GM03348 (cell line): ENCODE measurements around the gene HOXC6.

Source experiments
- DNase-seq: peaks from one replicate; pipeline ENCODE4 v3.0.0; 2012; ENCODE audit warnings: low spot score

HOXC6 gene

GRCh38 chr12:54002915-54003389, 25.3 kb upstream of the HOXC6 start:
- DNase-seq: no peak

GRCh38 chr12:54003625-54004024, 24.6 kb upstream of the HOXC6 start:
- no peak for DNase-seq

GRCh38 chr12:54004063-54004840, 24.0 kb upstream of the HOXC6 start:
- no peak for DNase-seq

DNA sequence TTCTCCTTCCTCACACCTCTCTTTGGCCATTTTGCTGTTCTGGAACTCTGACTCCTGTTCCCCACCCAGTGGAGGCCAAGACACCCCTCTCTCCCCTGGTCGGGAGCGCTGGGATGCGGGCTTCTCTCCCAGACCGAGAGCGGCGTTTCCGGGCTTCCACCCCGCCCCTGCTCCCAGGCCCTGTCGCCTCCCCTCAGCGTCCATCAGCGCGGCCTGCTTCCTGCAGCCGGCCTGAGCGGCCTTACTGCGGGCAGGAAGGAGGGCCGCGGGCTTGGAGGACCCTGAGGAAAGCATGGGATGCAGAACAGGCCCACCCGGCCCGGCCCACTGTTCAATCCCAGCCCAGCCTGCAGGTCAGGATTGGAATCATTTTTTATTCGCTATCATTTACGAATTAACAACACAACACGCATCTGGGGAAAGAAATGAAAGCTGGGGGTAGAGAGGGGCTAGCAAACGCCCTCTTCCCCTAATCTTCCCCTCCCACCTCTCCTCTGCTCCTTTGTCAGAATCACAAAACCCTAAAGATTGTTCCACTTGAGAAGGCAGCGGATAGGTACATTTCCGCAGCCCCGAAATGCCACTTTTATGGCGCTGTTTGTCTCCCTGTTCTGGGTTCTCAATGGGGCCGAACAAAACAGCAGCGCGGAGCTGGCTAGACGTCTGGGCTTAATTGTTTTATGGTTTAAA, 23.3 kb upstream of the HOXC6 start:
- DNase-seq: peak; percentile 71

GRCh38 chr12:54005531-54005852, 22.7 kb upstream of the HOXC6 start:
- DNase-seq: no peak

GRCh38 chr12:54005853-54006558, 22.2 kb upstream of the HOXC6 start:
- DNase-seq: peak; percentile 84

DNA sequence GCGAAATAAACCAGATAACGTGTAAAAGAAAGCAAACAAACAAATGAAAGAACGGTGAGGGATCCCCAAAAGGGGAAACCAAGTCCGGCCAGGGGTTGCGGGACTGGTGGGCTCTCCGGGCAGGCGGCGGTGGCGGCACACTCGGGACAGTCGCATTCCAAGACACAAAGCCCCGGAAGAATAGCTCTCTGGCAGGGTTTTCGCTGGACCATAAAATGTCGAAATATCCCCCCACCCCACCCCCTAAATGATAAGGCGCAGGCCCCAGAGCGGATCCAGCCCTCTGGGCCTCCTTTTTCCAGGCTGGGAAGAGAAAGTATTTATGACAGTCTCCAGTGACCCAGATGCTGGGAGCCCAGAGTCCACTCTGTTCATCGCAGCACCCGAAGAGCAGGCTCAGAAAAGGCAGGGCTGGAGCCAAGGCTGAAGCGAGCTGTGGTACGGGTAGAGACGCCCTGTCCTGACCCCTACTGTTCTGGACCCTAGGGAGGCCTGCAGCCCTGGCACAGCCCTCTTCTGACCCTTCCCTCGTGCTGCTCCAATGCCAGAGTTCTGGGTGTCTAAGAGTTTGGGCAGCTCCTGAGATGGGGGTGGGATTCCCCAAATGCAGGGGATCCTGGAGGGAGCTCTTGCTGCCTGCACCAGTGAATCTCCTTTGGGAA, 21.6 kb upstream of the HOXC6 start:
- DNase-seq: no peak

DNA sequence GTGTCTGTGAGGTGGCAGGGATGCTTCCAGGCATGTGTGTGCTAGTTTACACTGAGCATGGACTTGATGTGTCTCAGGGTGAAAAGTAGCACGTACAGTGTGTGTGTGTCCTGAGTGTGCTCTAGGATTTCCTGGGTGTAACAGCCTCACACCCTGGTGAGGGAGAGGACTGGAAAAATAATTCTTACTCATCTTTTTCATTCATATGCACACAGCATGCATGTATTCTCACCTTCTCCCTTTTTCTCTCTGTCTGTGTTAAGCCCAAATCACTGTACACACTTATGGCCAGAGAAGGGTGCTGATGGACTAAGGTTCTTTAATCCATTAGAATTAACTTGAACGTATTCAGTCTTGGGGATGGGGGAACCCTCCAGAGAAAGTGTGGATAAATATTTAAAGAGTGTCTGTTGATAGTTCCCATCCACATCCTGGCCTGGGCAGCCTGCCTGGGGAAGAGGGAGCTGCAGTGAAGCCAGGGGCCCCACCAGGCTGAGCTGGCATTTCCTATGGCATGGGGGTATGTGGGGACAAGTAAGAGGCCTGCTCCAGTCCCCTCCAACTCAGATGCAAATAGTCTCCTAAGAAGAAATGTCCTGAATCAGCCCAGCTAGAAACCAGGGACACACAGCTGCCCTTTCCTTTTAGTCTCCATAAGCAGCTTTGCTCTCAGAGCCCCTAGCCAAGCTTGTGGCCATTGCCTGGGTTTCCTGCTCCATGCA, 20.5 kb upstream of the HOXC6 start:
- DNase-seq: no peak

DNA sequence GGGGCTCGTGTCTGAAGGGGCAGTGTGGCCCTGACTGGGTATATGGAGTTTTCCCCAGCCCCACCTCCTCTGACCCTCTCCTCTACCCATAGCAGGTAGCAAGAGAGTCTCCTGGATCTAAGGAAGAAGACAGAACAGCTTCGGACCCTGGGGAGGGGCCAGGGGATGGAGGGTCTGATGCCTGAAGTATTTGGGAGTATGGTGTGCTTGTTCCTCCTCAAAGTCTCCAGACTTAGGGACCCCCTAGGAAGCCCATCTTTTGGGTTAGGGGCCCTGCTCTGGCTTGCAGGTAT, 20.0 kb upstream of the HOXC6 start:
- DNase-seq: no peak

GRCh38 chr12:54009171-54010052, 18.8 kb upstream of the HOXC6 start:
- DNase-seq: no peak

GRCh38 chr12:54010053-54010971, 17.9 kb upstream of the HOXC6 start:
- no peak for DNase-seq

DNA sequence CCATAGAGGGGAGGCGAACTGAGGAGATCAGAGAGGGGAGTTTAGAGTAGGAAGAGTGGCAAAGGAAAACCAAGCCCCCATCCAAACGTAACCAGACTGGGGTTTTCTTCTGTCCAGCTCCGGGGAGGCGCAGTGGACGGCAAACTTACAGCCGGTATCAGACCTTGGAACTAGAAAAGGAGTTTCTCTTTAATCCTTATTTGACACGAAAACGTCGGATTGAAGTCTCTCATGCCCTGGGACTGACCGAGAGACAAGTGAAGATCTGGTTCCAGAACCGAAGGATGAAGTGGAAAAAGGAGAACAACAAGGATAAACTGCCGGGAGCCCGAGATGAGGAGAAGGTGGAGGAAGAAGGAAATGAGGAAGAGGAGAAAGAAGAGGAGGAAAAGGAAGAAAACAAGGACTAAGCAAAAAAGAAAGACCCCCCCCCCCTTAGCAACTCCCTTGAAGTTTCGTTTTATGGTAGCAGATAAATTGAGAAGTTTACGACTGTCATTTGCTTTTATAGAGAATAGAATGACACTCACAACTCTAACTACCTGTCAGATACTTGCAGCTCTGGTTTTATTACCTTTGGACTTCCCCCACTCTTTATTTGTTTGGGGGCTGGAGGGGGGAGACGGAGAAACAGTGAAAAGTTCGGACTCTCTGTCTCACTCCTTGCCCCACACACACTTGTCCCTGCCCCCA, 17.1 kb upstream of the HOXC6 start:
- DNase-seq: no peak

DNA sequence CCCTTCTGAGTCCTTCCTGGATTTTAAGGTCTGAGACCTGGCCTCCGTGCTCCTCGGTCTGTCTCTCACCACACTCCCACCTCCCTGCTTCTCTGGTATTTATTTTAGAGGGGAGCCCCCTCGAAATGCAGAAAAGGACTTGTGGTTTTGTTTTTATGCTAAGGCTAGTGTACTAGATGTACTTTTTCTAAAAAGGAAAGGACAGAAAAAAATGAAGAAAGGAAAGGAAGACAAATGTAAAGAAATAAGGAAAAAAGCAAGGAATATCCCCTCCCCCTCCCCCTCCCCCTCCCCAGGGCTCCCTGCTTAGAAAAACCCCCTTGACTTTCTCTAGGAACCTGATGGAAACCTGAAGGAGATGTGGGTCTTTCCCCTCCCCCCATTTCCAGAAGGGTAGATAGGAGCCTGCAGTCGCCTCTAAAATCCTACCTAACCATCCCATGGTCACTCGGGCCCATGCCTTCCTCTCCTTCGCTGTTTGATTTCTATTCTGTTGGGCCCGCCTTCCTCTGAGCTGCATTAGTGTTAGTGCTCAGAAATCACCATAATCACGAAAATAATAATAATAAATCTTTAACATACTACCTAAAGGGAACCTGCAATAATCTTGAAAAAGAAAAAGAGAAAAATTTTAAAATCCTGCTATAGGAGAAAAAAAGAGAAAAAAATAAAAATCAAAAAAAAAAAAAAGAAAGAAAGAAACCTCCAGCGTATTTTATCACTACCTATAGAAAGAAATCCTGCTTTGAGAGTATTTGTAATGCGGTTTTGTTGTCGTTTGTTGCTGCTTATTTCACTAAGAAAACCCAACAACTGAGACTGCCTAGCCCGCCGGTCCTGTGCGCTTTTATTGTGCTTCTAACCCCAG, 16.3 kb upstream of the HOXC6 start:
- no peak for DNase-seq

DNA sequence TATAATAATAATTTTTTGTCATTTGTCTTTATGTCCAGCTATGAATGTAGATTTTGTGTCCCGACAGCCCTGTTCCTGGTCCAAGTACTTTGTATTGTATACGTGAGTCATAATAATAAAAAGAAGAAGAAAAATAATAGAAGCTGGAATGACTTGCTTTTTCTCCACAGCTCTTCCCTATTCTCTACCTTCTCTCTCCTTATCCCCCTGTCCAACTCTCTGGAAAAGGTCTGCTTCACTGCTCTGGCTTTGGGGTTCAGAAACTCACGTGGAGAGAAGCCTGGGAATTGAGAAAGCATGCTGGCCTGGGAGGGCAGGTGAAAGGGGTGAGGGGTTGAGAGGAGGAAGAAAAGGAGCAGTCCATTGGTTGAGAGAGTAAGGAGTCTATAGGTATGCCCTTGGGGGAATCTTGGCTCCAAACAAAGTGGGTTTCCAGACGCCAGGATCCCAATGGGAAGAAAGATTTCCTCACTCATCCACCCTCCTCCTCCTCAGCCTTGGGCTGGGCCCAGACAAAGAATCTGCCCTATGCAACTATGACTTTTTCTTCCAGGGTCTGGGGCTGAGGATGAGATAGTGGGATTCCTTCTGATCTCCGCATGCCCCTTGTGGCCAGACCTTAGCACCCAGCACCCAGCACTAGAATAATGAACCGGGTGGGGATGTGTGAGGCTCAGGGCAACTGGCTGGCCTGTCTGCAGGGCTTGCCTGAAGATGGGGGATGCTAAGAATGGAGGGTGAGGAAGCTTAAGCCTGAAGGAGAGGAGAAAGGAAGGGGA, 15.4 kb upstream of the HOXC6 start:
- DNase-seq: peak; percentile 42

DNA sequence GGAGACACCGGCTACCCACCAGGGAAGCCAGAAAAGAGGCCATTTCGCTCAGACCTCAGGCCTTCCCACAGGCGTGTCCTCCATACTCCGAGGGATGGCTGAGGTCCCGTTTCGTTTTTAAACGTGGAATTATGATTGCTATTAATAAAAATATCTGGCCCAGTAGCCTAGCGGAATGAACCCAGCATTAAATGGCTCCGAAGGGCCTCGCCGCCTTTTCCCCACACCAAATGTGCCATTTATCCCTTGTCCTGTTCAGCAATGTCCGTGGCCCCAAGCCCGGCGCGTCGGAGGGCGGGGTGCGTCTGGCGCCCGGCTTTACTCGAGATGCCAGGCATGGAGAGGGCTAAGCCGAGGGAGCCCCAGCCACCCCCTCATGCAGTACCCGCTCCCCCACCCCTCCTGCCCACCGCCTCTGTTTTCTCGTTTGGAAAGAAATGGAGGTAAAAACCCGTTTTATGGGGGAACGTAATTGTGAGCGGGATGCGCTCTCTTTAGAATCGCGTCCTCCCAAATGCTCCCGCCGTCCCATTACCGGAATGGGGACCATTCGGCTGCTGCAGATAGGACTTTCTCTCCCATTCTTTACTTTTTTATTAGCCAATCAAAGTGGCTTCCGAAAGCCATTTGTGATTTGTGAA, 13.7 kb upstream of the HOXC6 start:
- DNase-seq: no peak

- DNase-seq: no peak
Measured at GRCh38 chr12:54015018-54015931, 13.0 kb upstream of the HOXC6 start.
